Neural progenitor cell (in vitro differentiated cells): ENCODE measurements around the gene ANLN. TPM values are rescaled to one million over a fixed set of nuclear protein-coding genes. Genes with fewer than 3 reads are reported as not detected.
"Not testable (repeated sequence)": the region's sequence is repeated elsewhere in the genome, so short reads cannot be mapped to it uniquely, and the experiment has no call there.

Source experiments
- DNase-seq: peaks from one replicate; pipeline ENCODE4 v3.0.0-alpha.2; 2016; ENCODE audit warnings: low spot score
- H2AFZ ChIP-seq: fragments of 200-600 bp; sonication (generic); replicated peaks from 2 replicates; pipeline ENCODE4 v1.6.1; 2016; ENCODE audit warnings: antibody characterized with exemption
- H3F3A ChIP-seq: fragments of 200-600 bp; sonication (generic); 2 replicates; pipeline ENCODE4 v1.6.1; 2016; ENCODE audit warnings: antibody characterized with exemption, low read depth
- H3K27ac ChIP-seq: fragments of 200-600 bp; sonication (generic); 2 replicates; pipeline ENCODE4 v1.5.1; 2016; ENCODE audit warnings: mild to moderate bottlenecking
- H3K27me3 ChIP-seq: fragments of 200-600 bp; sonication (generic); 2 replicates; pipeline ENCODE4 v1.6.1; 2016; ENCODE audit warnings: mild to moderate bottlenecking, moderate library complexity
- H3K36me3 ChIP-seq: fragments of 200-600 bp; sonication (generic); 2 replicates; pipeline ENCODE4 v1.5.1; 2016
- H3K4me1 ChIP-seq: fragments of 200-600 bp; sonication (generic); 2 replicates; pipeline ENCODE4 v1.6.1; 2016; ENCODE audit warnings: mixed run types
- H3K4me2 ChIP-seq: fragments of 200-600 bp; sonication (generic); 2 replicates; pipeline ENCODE4 v1.6.1; 2016
- H3K4me3 ChIP-seq: fragments of 200-600 bp; sonication (generic); 2 replicates; pipeline ENCODE4 v1.5.1; 2016
- H3K79me2 ChIP-seq: fragments of 200-600 bp; sonication (generic); 2 replicates; pipeline ENCODE4 v1.6.1; 2016; ENCODE audit warnings: low read depth
- H3K9ac ChIP-seq: fragments of 200-600 bp; sonication (generic); 2 replicates; pipeline ENCODE4 v1.6.1; 2016
- H3K9me3 ChIP-seq: fragments of 200-600 bp; sonication (generic); 2 replicates; pipeline ENCODE4 v1.5.1; 2016; ENCODE audit warnings: low read depth
- H4K20me1 ChIP-seq: fragments of 200-600 bp; sonication (generic); 2 replicates; pipeline ENCODE4 v1.6.1; 2016; ENCODE audit warnings: low read depth
- H3K27ac Mint-ChIP-seq: 3 replicates; pipeline ENCODE4 v1.8.0; 2021; ENCODE audit warnings: mixed read lengths
- H3K27me3 Mint-ChIP-seq: 2 replicates; pipeline ENCODE4 v1.8.0; 2022; ENCODE audit warnings: low read depth, mild to moderate bottlenecking, inconsistent platforms, moderate library complexity, mixed read lengths; ENCODE audit not compliant: insufficient read depth
- H3K36me3 Mint-ChIP-seq: 3 replicates; pipeline ENCODE4 v1.8.0; 2021; ENCODE audit warnings: mixed read lengths
- H3K4me1 Mint-ChIP-seq: 3 replicates; pipeline ENCODE4 v1.8.0; 2021; ENCODE audit warnings: mixed read lengths
- H3K4me3 Mint-ChIP-seq: 3 replicates; pipeline ENCODE4 v1.8.0; 2021; ENCODE audit warnings: mild to moderate bottlenecking, moderate library complexity, mixed read lengths
- H3K9me3 Mint-ChIP-seq: 3 replicates; pipeline ENCODE4 v1.8.0; 2020; ENCODE audit warnings: mixed read lengths
- CTCF ChIP-seq: fragments of 200-600 bp; sonication (generic); IDR thresholded peaks from 2 replicates; pipeline ENCODE4 v1.5.1; 2017; ENCODE audit warnings: antibody characterized with exemption, mild to moderate bottlenecking
- EZH2 ChIP-seq: fragments of 200-600 bp; sonication (generic); IDR thresholded peaks from 2 replicates; pipeline ENCODE4 v1.6.1; 2017; ENCODE audit warnings: antibody characterized with exemption, mild to moderate bottlenecking, moderate library complexity
- EZH2phosphoT487 ChIP-seq: fragments of 200-600 bp; sonication (generic); IDR thresholded peaks from 2 replicates; pipeline ENCODE4 v1.6.1; 2017; ENCODE audit warnings: antibody characterized with exemption
- total RNA-seq: library from RNA; depleted of rRNA; stranded (reverse); fragments of >200 nt; gene quantifications from 2 replicates; pipeline ENCODE4 v1.2.3, GENCODE V29; 2015; ENCODE audit warnings: low replicate concordance

ANLN gene
- total RNA-seq, 1 donor from 2014 or later: 176 TPM

- Mint-ChIP-seq H3K27me3 (no peaks in the 10 kb centered on the region), H3K9me3 (peaks cover 14% of the 10 kb centered on the region), H3K4me3 (no peak overlapping the region), H3K27ac (no peak overlapping the region), H3K4me1 (no peaks in the 10 kb centered on the region), H3K36me3 (peaks cover 2% of the 10 kb centered on the region)
- Histone ChIP-seq H3K4me1 (no peaks in the 10 kb centered on the region), H3K27me3 (no peaks in the 10 kb centered on the region), H3K27ac (no peak overlapping the region), H3K4me2 (no peak overlapping the region), H3K9me3 (no peaks in the 10 kb centered on the region), H3K36me3 (no peaks in the 10 kb centered on the region), H3F3A (no peaks in the 10 kb centered on the region), H3K4me3 (no peak overlapping the region), H3K9ac (no peak overlapping the region), H2AFZ (peak overlapping the region; percentile 35), H3K79me2 (no peaks in the 10 kb centered on the region), H4K20me1 (no peaks in the 10 kb centered on the region)
- no peak for DNase-seq
- TF ChIP-seq EZH2: no peak
- no peak for TF ChIP-seq EZH2phosphoT487
- TF ChIP-seq CTCF: no peak
Measured at GRCh38 chr7:36464271-36464670, 74.6 kb downstream of the ANLN start.

- H3K9me3 Mint-ChIP-seq: peaks cover 14% of the 10 kb centered on the region
- not testable (repeated sequence) for H3K27ac Mint-ChIP-seq, H3K4me3 Mint-ChIP-seq
Measured at GRCh38 chr7:36466001-36466400, 76.3 kb downstream of the ANLN start.

GRCh38 chr7:36468370-36469101 lies 78.9 kb downstream of the ANLN start:
- H3K36me3 Mint-ChIP-seq: peaks cover 2% of the 10 kb centered on the region
- Histone ChIP-seq H3K36me3 (no peaks in the 10 kb centered on the region), H3K27me3 (no peaks in the 10 kb centered on the region), H3K79me2 (no peaks in the 10 kb centered on the region), H3K4me3 (no peak overlapping the region), H2AFZ (no peak overlapping the region), H3K4me1 (no peaks in the 10 kb centered on the region), H4K20me1 (no peaks in the 10 kb centered on the region), H3K4me2 (no peak overlapping the region), H3F3A (no peaks in the 10 kb centered on the region), H3K27ac (no peak overlapping the region), H3K9me3 (no peaks in the 10 kb centered on the region), H3K9ac (no peak overlapping the region)
- no peaks in the 10 kb centered on the region for H3K4me1 Mint-ChIP-seq
- H3K27me3 Mint-ChIP-seq: peaks cover 4% of the 10 kb centered on the region
- no peak overlapping the region for H3K27ac Mint-ChIP-seq
- H3K4me3 Mint-ChIP-seq: no peak overlapping the region
- H3K9me3 Mint-ChIP-seq: peaks cover 14% of the 10 kb centered on the region
- TF ChIP-seq CTCF (no peak), EZH2 (no peak), EZH2phosphoT487 (no peak)
- no peak for DNase-seq

More at GRCh38 chr7:36466001-36466400, 76.3 kb downstream of the ANLN start:
- H3K27me3 Mint-ChIP-seq, H3K36me3 Mint-ChIP-seq, H3K4me1 Mint-ChIP-seq, H3K4me1 ChIP-seq, H3K9ac ChIP-seq, H2AFZ ChIP-seq, DNase-seq, H3K27ac ChIP-seq, H4K20me1 ChIP-seq, H3K4me3 ChIP-seq, H3K36me3 ChIP-seq, H3K79me2 ChIP-seq, H3K9me3 ChIP-seq, H3K4me2 ChIP-seq, H3K27me3 ChIP-seq, H3F3A ChIP-seq: not testable (repeated sequence)

GRCh38 chr7:36469236-36469635 lies 79.6 kb downstream of the ANLN start:
- Mint-ChIP-seq H3K27me3 (peaks cover 4% of the 10 kb centered on the region), H3K4me3 (no peak overlapping the region), H3K36me3 (peaks cover 2% of the 10 kb centered on the region), H3K27ac (no peak overlapping the region), H3K9me3 (peaks cover 14% of the 10 kb centered on the region), H3K4me1 (no peaks in the 10 kb centered on the region)
- Histone ChIP-seq H3K4me1 (no peaks in the 10 kb centered on the region), H4K20me1 (no peaks in the 10 kb centered on the region), H3K27ac (no peak overlapping the region), H3K36me3 (no peaks in the 10 kb centered on the region), H3K4me3 (no peak overlapping the region), H3F3A (no peaks in the 10 kb centered on the region), H3K9ac (no peak overlapping the region), H2AFZ (no peak overlapping the region), H3K79me2 (no peaks in the 10 kb centered on the region), H3K9me3 (no peaks in the 10 kb centered on the region), H3K27me3 (no peaks in the 10 kb centered on the region), H3K4me2 (no peak overlapping the region)
- TF ChIP-seq EZH2phosphoT487 (no peak), EZH2 (no peak), CTCF (no peak)
- DNase-seq: no peak
